ENCODE results near the gene NLGN3.

NLGN3 gene

GRCh38 chrX:71217298-71217697 lies 72.7 kb downstream of the NLGN3 start:
- peak overlapping the region; percentile 93 for H3K27ac ChIP-seq
- TF ChIP-seq, protein P1, sequence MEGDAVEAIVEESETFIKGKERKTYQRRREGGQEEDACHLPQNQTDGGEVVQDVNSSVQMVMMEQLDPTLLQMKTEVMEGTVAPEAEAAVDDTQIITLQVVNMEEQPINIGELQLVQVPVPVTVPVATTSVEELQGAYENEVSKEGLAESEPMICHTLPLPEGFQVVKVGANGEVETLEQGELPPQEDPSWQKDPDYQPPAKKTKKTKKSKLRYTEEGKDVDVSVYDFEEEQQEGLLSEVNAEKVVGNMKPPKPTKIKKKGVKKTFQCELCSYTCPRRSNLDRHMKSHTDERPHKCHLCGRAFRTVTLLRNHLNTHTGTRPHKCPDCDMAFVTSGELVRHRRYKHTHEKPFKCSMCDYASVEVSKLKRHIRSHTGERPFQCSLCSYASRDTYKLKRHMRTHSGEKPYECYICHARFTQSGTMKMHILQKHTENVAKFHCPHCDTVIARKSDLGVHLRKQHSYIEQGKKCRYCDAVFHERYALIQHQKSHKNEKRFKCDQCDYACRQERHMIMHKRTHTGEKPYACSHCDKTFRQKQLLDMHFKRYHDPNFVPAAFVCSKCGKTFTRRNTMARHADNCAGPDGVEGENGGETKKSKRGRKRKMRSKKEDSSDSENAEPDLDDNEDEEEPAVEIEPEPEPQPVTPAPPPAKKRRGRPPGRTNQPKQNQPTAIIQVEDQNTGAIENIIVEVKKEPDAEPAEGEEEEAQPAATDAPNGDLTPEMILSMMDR (conservative IDR thresholded peaks at IDR 0.05): no peak

Data from VCaP (cell line).